AG04449 (cell line): ENCODE results near the gene RTF1.
"Not testable (repeated sequence)": the region's sequence is repeated elsewhere in the genome, so short reads cannot be mapped to it uniquely, and the experiment has no call there.

Experiments
- CTCF ChIA-PET: fragments of 350-600 bp; formaldehyde crosslinking; extraction: SDS; loops from one replicate; lab custom pipeline; 2021; ENCODE audit warnings: antibody characterized with exemption; lab: Yijun Ruan, JAX
- POLR2A ChIA-PET: fragments of 400-600, 350-600 bp; formaldehyde crosslinking; extraction: SDS; loops from one replicate; lab custom pipeline; 2020; ENCODE audit warnings: antibody characterized with exemption, inconsistent platforms; lab: Yijun Ruan, JAX
- DNase-seq: peaks from one replicate; pipeline ENCODE4 v3.0.0-alpha.2; 2010; ENCODE audit warnings: low read depth, low spot score
- H3K4me3 ChIP-seq: 2 replicates; pipeline ENCODE4 v1.5.1; 2011; ENCODE audit warnings: low read depth, mild to moderate bottlenecking, control low read depth, low read length
- TF ChIP-seq, protein P1 (sequence below): IDR thresholded peaks from one replicate; pipeline ENCODE4 v1.5.1; 2011; ENCODE audit warnings: mild to moderate bottlenecking, moderate library complexity, low read length, control low read depth, inconsistent platforms; ENCODE audit not compliant: insufficient read depth; ENCODE audit errors: missing control alignments

RTF1 gene

DNA sequence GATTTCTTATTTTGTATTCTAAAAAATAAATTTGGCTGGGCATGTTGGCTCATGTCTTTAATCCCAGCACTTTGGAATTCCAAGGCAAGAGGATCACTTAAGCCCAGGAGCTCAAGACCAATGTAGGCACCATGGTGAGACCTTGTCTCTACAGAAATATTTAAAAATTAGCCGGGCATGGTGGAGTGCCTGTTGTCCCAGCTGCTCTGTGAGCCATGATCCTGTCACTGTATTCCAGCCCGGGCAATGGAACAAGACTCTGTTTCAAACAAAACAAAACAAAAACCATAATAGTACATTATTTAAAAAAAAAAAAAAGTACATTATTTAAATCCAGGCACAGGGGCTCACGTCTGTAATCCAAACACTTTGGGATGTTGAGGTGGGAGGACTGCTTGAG is 5.5 kb upstream of the RTF1 start:
- TF ChIP-seq, protein P1, sequence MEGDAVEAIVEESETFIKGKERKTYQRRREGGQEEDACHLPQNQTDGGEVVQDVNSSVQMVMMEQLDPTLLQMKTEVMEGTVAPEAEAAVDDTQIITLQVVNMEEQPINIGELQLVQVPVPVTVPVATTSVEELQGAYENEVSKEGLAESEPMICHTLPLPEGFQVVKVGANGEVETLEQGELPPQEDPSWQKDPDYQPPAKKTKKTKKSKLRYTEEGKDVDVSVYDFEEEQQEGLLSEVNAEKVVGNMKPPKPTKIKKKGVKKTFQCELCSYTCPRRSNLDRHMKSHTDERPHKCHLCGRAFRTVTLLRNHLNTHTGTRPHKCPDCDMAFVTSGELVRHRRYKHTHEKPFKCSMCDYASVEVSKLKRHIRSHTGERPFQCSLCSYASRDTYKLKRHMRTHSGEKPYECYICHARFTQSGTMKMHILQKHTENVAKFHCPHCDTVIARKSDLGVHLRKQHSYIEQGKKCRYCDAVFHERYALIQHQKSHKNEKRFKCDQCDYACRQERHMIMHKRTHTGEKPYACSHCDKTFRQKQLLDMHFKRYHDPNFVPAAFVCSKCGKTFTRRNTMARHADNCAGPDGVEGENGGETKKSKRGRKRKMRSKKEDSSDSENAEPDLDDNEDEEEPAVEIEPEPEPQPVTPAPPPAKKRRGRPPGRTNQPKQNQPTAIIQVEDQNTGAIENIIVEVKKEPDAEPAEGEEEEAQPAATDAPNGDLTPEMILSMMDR, result no peak
- POLR2A ChIA-PET, result interaction anchor here (0.7 kb wide), 1 partner anchor 31 kb away, joined by 3 read pairs; no protein-coding TSS in a partner anchor
- DNase-seq, result no peak
- H3K4me3 ChIP-seq, result no peak overlapping the region
- CTCF ChIA-PET, result no interaction called here

DNA sequence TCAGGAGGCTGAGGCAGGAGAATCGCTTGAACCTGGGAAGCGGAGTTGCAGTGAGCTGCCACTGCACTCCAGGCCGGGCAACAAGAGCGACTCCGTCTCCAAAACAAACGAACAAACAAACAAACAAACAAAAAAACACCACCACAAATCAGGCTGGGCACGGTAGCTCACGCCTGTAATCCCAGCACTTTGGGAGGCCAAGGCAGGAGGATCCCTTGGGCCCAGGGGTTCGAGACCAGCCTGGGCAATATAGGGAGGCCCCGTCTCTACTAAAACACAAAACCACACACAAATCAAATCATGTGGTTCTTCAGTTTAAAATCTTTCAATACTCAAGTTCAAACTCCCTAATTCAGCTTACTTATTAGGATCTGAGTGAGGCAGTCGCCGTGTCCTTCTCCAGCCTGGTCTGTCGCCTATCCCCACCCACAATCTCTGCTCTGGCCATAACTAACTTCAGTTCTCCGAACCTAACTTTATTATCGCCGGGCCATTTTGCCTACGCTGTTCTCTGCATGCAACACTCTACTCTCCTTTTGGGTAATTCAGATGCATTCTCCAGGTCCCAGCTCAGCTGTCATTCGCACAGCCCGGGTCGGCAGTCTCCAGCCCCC is 660 bp upstream of the RTF1 start:
- ChIA-PET POLR2A (no interaction called here), CTCF (interaction anchor here (0.6 kb wide), 1 partner anchor 33 kb away, joined by 4 read pairs; no protein-coding TSS in a partner anchor)
- DNase-seq, result no peak
- TF ChIP-seq, protein P1, result no peak
- H3K4me3 ChIP-seq, result peak overlapping the region; percentile 88

DNA sequence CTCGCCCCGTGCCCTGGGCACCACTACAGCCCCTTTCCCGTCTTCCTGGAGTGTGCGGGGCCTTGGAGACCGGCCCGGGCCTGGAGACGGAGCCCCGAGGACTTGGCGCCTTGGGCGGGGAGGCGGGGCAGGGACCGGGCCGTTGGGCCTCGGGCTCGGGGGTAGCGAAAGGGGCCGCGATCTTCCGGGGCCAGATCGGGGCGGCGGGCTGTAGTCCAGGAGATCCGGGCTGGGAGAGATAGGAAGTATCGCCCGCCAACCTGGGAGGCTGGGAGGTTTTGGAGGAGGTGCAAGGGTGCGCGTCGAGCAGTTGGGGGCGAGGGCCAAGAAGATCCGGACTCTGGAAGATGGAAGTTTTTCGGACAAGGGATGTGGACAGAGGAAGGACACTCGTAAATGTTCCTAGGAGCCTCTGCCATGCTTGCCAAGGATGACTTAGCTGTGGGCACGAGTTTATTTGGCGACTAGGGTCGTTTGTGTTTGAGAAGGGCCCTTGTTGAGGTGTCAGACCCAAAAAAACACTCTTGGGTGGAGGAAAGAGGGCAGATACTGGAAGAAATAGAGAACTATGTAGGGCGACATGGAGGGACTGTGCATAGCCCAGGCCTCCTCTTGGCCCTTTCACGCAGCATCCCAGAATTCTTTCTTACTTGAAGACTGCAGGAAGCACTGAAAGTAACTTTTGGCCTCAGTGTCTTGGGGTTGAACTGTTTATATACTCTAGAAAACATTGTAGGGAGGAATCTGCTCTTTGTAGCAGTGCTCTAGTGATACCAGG is 712 bp downstream of the RTF1 start:
- ChIA-PET POLR2A (no interaction called here), CTCF (interaction anchor here (0.6 kb wide), 1 partner anchor 49 kb away, joined by 3 read pairs; no protein-coding TSS in a partner anchor)
- DNase-seq, result no peak
- TF ChIP-seq, protein P1, result no peak
- peak overlapping the region; percentile 88 for H3K4me3 ChIP-seq

DNA sequence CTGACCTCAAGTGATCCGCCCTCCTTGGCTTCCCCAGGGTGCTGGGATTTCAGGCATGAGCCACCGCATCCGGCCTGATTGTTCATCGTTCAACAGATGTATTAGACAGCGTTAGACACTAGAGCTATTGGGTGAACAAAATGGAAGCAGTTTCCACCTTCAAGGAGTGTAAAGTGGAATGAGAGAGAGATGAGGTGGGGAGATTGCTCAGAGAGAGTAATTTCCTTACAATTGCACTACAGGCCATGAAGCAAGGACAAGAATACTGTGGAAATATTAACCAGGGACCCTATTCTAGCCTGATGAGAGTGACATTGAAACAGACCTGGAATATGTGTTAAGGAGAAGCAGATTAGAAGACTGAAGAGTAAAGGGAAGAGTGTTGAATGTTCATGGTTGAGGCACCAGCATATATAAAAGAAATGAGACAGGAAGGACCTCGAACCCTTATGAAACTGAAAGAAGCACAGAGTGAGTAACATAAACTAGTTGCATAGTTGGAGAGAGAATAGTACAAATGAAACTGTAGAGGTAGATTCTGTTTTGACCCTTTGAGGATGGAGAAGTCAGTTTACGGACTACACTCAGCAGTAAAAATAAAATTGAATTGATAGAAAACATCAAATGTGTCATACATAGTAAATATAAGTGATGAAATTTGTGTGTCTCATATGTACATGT is 7.2 kb downstream of the RTF1 start:
- CTCF ChIA-PET, result no interaction called here
- POLR2A ChIA-PET, result no interaction called here
- TF ChIP-seq, protein P1, result no peak

DNA sequence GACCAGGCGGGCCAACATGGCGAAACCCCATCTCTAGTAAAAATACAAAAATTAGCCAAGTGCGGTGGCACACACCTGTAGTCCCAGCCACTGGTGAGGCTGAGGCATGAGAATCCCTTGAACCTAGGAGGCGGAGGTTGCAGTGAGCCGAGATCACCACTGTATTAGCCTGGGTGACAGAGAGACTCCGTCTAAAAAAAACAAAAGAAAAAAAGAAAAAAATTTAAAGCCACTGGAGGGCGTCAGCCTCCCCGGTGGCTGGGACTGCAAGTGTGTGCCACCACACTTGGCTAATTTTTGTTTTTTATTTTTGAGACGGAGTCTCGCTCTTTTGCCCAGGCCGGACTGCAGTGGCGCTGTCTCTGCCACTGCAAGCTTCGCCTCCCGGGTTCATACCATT is 7.9 kb downstream of the RTF1 start:
- H3K4me3 ChIP-seq, result no peak overlapping the region

More for the DNA sequence above, 7.2 kb downstream of the RTF1 start:
- H3K4me3 ChIP-seq, result no peak overlapping the region
- DNase-seq, result no peak

DNA sequence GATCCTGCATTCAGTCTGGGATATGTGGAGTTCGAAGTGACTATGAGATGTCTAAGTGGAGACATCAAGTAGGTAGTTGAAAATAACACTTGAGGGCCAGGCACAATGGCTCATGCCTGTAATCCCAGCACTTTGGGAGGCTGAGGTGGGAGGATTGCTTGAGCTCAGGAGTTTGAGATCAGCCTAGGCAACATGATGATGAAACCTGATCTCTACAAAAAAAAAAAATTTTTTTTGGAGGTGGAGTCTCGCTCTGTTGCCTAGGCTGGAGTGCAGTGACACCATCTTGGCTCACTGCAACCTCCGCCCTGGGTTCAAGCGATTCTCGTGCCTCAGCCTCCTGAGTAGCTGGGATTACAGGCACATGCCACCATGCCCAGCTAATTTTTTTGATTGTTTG is 9.0 kb downstream of the RTF1 start:
- CTCF ChIA-PET, H3K4me3 ChIP-seq, DNase-seq, POLR2A ChIA-PET: not testable (repeated sequence)

More for the DNA sequence above, 7.9 kb downstream of the RTF1 start:
- no peak for DNase-seq
- ChIA-PET POLR2A (no interaction called here), CTCF (no interaction called here)
- TF ChIP-seq, protein P1, result no peak
